Left forelimb (tissue), 1 donor: Measurements from ENCODE around the gene TH.
A peak's percentile ranks its signal among the peaks of the same experiment; 100 is the strongest.

Experiments
- DNase-seq: peaks from one replicate; pipeline ENCODE4 v3.0.0-alpha.2; 2018; ENCODE audit warnings: low spot score

The TH gene

GRCh38 chr11:2208691-2209369 lies 37.2 kb upstream of the TH start:
- DNase-seq, result peak; percentile 57

GRCh38 chr11:2207773-2208621 lies 36.4 kb upstream of the TH start:
- DNase-seq, result peak; percentile 62

GRCh38 chr11:2207212-2207611 lies 35.6 kb upstream of the TH start:
- peak; percentile 60 for DNase-seq

GRCh38 chr11:2205981-2206690 lies 34.5 kb upstream of the TH start:
- peak; percentile 62 for DNase-seq

GRCh38 chr11:2205214-2205720 lies 33.7 kb upstream of the TH start:
- DNase-seq, result peak; percentile 54

- DNase-seq, result peak; percentile 54
These were observed 33.0 kb upstream of the TH start for GRCh38 chr11:2204361-2205213.

- DNase-seq, result no peak
These were observed 32.0 kb upstream of the TH start for GRCh38 chr11:2203440-2204259.

- DNase-seq, result no peak
These were observed 31.4 kb upstream of the TH start for GRCh38 chr11:2202900-2203439.

GRCh38 chr11:2202071-2202899 lies 30.7 kb upstream of the TH start:
- no peak for DNase-seq

GRCh38 chr11:2201542-2201941 lies 29.9 kb upstream of the TH start:
- no peak for DNase-seq

- DNase-seq, result no peak
These were observed 29.4 kb upstream of the TH start for GRCh38 chr11:2200957-2201519.

- no peak for DNase-seq
These were observed 28.9 kb upstream of the TH start for GRCh38 chr11:2200536-2200935.

GRCh38 chr11:2199466-2200341 lies 28.1 kb upstream of the TH start:
- no peak for DNase-seq

GRCh38 chr11:2198621-2199365 lies 27.2 kb upstream of the TH start:
- DNase-seq, result no peak

- no peak for DNase-seq
These were observed 26.3 kb upstream of the TH start for GRCh38 chr11:2197771-2198520.

GRCh38 chr11:2196970-2197770 lies 25.6 kb upstream of the TH start:
- DNase-seq, result peak; percentile 87
